A549 (cell line): ENCODE measurements around the gene ORM2. TPM values are rescaled to one million over a fixed set of nuclear protein-coding genes. Genes with fewer than 3 reads are reported as not detected.

Source experiments
- CBX2 ChIP-seq: fragments of 200-600 bp; sonication (generic); IDR thresholded peaks from 2 replicates; pipeline ENCODE4 v1.6.1; 2016; ENCODE audit warnings: low read depth, mild to moderate bottlenecking, borderline replicate concordance
- CBX8 ChIP-seq: fragments of 200-600 bp; sonication (generic); IDR thresholded peaks from 2 replicates; pipeline ENCODE4 v1.6.1; 2016
- CHD4 ChIP-seq: fragments of 200-600 bp; sonication (generic); IDR thresholded peaks from 2 replicates; pipeline ENCODE4 v1.6.1; 2016; ENCODE audit warnings: antibody characterized with exemption, mild to moderate bottlenecking, borderline replicate concordance
- CTCF ChIP-seq: fragments of >200 bp; sonication (Bioruptor Twin); formaldehyde crosslinking; IDR thresholded peaks from 3 replicates; pipeline ENCODE4 v1.5.1; 2016
- EHF ChIP-seq: fragments of 250-450 bp; sonication (Bioruptor Pico); IDR thresholded peaks from 2 replicates; pipeline ENCODE4 v1.5.0; 2020; ENCODE audit warnings: mild to moderate bottlenecking
- ELK1 ChIP-seq: fragments of 150-350 bp; IDR thresholded peaks from 2 replicates; pipeline ENCODE4 v1.6.1; 2014; ENCODE audit warnings: low read depth, mild to moderate bottlenecking, low read length
- EP300 ChIP-seq, 2 experiments: fragments of >200 bp; sonication (Bioruptor Twin); formaldehyde crosslinking; IDR thresholded peaks; 2 replicates in 1 of 2; 3 replicates in 1 of 2; pipeline ENCODE4 v1.6.1; 2016 to 2017
- ESRRA ChIP-seq: fragments of 150-350 bp; IDR thresholded peaks from 2 replicates; pipeline ENCODE4 v1.6.1; 2014; ENCODE audit warnings: mild to moderate bottlenecking, low read length, borderline replicate concordance
- FOSB ChIP-seq: fragments of 250-450 bp; sonication (Bioruptor Pico); IDR thresholded peaks from 2 replicates; pipeline ENCODE4 v1.5.0; 2020; ENCODE audit warnings: mild to moderate bottlenecking, moderate library complexity
- FOXS1 ChIP-seq: fragments of 250-450 bp; sonication (Bioruptor Pico); IDR thresholded peaks from 2 replicates; pipeline ENCODE4 v1.5.0; 2020; ENCODE audit warnings: mild to moderate bottlenecking, moderate library complexity
- HDAC2 ChIP-seq: fragments of 200-600 bp; sonication (generic); IDR thresholded peaks from 2 replicates; pipeline ENCODE4 v1.6.1; 2016
- HES2 ChIP-seq: fragments of >200 bp; sonication (Bioruptor Twin); formaldehyde crosslinking; IDR thresholded peaks from 2 replicates; pipeline ENCODE4 v1.6.1; 2016
- HEYL ChIP-seq: fragments of 250-450 bp; sonication (Bioruptor Pico); IDR thresholded peaks from 2 replicates; pipeline ENCODE4 v1.8.0; 2021; ENCODE audit warnings: mild to moderate bottlenecking, moderate library complexity
- HOXA7 ChIP-seq: fragments of 250-450 bp; sonication (Bioruptor Pico); IDR thresholded peaks from 2 replicates; pipeline ENCODE4 v1.5.0; 2020; ENCODE audit warnings: mild to moderate bottlenecking, moderate library complexity
- HOXB13 ChIP-seq: fragments of 250-450 bp; sonication (Bioruptor Pico); IDR thresholded peaks from 2 replicates; pipeline ENCODE4 v1.5.0; 2020; ENCODE audit warnings: low read depth, mild to moderate bottlenecking, moderate library complexity
- HOXB5 ChIP-seq: fragments of 250-450 bp; sonication (Bioruptor Pico); IDR thresholded peaks from 2 replicates; pipeline ENCODE4 v1.5.0; 2020; ENCODE audit warnings: mild to moderate bottlenecking, moderate library complexity
- JUN ChIP-seq, 2 experiments: fragments of >200 bp; sonication (Bioruptor Twin); formaldehyde crosslinking; IDR thresholded peaks; 2 replicates in 1 of 2; 3 replicates in 1 of 2; pipeline ENCODE4 v1.6.1; 2016 to 2017
- JUNB ChIP-seq: fragments of >200 bp; sonication (Bioruptor Twin); formaldehyde crosslinking; IDR thresholded peaks from 2 replicates; pipeline ENCODE4 v1.6.1; 2016
- KDM1A ChIP-seq: fragments of 200-600 bp; sonication (generic); IDR thresholded peaks from 2 replicates; pipeline ENCODE4 v1.6.1; 2016; ENCODE audit warnings: low read depth, mild to moderate bottlenecking
- KDM5A ChIP-seq: fragments of 200-600 bp; sonication (generic); IDR thresholded peaks from 2 replicates; pipeline ENCODE4 v1.6.1; 2016; ENCODE audit warnings: antibody characterized with exemption, mild to moderate bottlenecking
- MAX ChIP-seq: IDR thresholded peaks from 2 replicates; pipeline ENCODE4 v1.6.1; 2012
- MAZ ChIP-seq: fragments of 150-350 bp; IDR thresholded peaks from 2 replicates; pipeline ENCODE4 v1.6.1; 2014; ENCODE audit warnings: antibody characterized with exemption, low read depth, low read length, borderline replicate concordance
- MYC ChIP-seq: IDR thresholded peaks from 2 replicates; pipeline ENCODE4 v1.6.1; 2012; ENCODE audit warnings: mild to moderate bottlenecking, inconsistent platforms, low read length, improper control_type of control experiment, borderline replicate concordance
- NFE2L2 ChIP-seq: fragments of 150-350 bp; conservative IDR thresholded peaks from 2 replicates; pipeline ENCODE4 v1.6.1; 2014; ENCODE audit warnings: low read length
- PBX3 ChIP-seq: IDR thresholded peaks from 2 replicates; pipeline ENCODE4 v1.6.1; 2012
- POLR2AphosphoS2 ChIP-seq: conservative IDR thresholded peaks from 2 replicates; pipeline ENCODE4 v1.6.1; 2012; ENCODE audit warnings: low read length, improper control_type of control experiment, inconsistent platforms
- RAD21 ChIP-seq, 2 experiments: fragments of >200 bp in 1 of 2; sonication (Bioruptor Twin) in 1 of 2; formaldehyde crosslinking in 1 of 2; IDR thresholded peaks in 1 of 2; conservative IDR thresholded peaks in 1 of 2; 2 replicates in 1 of 2; 3 replicates in 1 of 2; pipeline ENCODE4 v1.6.1; 2012 to 2018; ENCODE audit warnings: inconsistent platforms in 1 of 2
- RARB ChIP-seq: fragments of 250-450 bp; sonication (Bioruptor Pico); IDR thresholded peaks from 2 replicates; pipeline ENCODE4 v1.8.0; 2021; ENCODE audit warnings: mild to moderate bottlenecking, moderate library complexity
- RCOR1 ChIP-seq: fragments of 150-350 bp; IDR thresholded peaks from 2 replicates; pipeline ENCODE4 v1.6.1; 2014; ENCODE audit warnings: antibody characterized with exemption, low read length, low read depth
- REST ChIP-seq: fragments of 200-600 bp; sonication (generic); IDR thresholded peaks from 2 replicates; pipeline ENCODE4 v1.6.1; 2016; ENCODE audit warnings: antibody characterized with exemption, mild to moderate bottlenecking, moderate library complexity
- RFX5 ChIP-seq: fragments of 450-650 bp; IDR thresholded peaks from 2 replicates; pipeline ENCODE4 v1.7.1; 2014; ENCODE audit warnings: antibody characterized with exemption, mild to moderate bottlenecking, moderate library complexity
- SMC3 ChIP-seq: fragments of >200 bp; sonication (Bioruptor Twin); formaldehyde crosslinking; IDR thresholded peaks from 3 replicates; pipeline ENCODE4 v1.6.1; 2018; ENCODE audit warnings: inconsistent platforms
- TFCP2L1 ChIP-seq: fragments of 250-450 bp; sonication (Bioruptor Pico); IDR thresholded peaks from 2 replicates; pipeline ENCODE4 v1.5.0; 2021; ENCODE audit warnings: mild to moderate bottlenecking
- USF2 ChIP-seq: fragments of 450-650 bp; IDR thresholded peaks from 2 replicates; pipeline ENCODE4 v1.6.1; 2014; ENCODE audit warnings: antibody characterized with exemption
- ZFP36 ChIP-seq: fragments of 450-650 bp; IDR thresholded peaks from 2 replicates; pipeline ENCODE4 v1.6.1; 2014; ENCODE audit warnings: borderline replicate concordance; ENCODE audit not compliant: partially characterized antibody
- ZSCAN20 ChIP-seq: fragments of 250-450 bp; sonication (Bioruptor Pico); IDR thresholded peaks from 2 replicates; pipeline ENCODE4 v1.8.0; 2022; ENCODE audit warnings: mild to moderate bottlenecking, moderate library complexity
- polyA plus RNA-seq, 4 experiments: library from polyadenylated mRNA; depleted of rRNA in 3 of 4; stranded (reverse); fragments of >200 nt; fragmentation: RNase III in 1 of 4; extraction: RNeasy Plus Mini Kit Qiagen cat#74134 plus additional on column Dnase treatment in 1 of 4; gene quantifications; 2 replicates in 3 of 4; 3 replicates in 1 of 4; pipeline ENCODE4 v1.2.3, GENCODE V29; 2011 to 2017

ORM2 gene
- polyA plus RNA-seq, 2 of the 4 experiments (the other 2 are of a cell fraction): 0.10 TPM; not detected in 1

GRCh38 chr9:114348906-114349482, 19.3 kb downstream of the ORM2 start (continued):
- TF ChIP-seq HOXB13 (CRISPR knock-in tag): no peak
- no peak for TF ChIP-seq RFX5
- peak; percentile 45 for TF ChIP-seq MYC
- TF ChIP-seq HEYL: no peak
- no peak for TF ChIP-seq EHF (CRISPR knock-in tag)
- TF ChIP-seq NFE2L2: no peak
- no peak for TF ChIP-seq HOXA7 (CRISPR knock-in tag)
- no peak for TF ChIP-seq MAZ
- no peak for TF ChIP-seq ZFP36
- TF ChIP-seq JUN (IDR thresholded peaks at IDR 0.05): peak in 1 of 2 experiments; percentile 37; a peak in 3 of 5 replicates
- no peak for TF ChIP-seq ZSCAN20 (CRISPR knock-in tag)
- TF ChIP-seq RARB (CRISPR knock-in tag): no peak
- no peak for TF ChIP-seq CTCF
- TF ChIP-seq USF2: no peak
- TF ChIP-seq CBX8: no peak
- no peak for TF ChIP-seq ESRRA
- TF ChIP-seq REST: no peak
- no peak for TF ChIP-seq EP300 (IDR thresholded peaks at IDR 0.05)
- no peak for TF ChIP-seq POLR2AphosphoS2
- no peak for TF ChIP-seq ELK1
- TF ChIP-seq KDM1A: no peak
- no peak; a peak in 1 of 5 replicates for TF ChIP-seq RAD21 (conservative IDR thresholded peaks at IDR 0.05 in 1 of 2, IDR thresholded peaks at IDR 0.05 in 1 of 2)
- TF ChIP-seq MAX: no peak; the same call in 1 of the 2 replicates
- no peak for TF ChIP-seq HDAC2
- TF ChIP-seq TFCP2L1: no peak
- no peak for TF ChIP-seq FOXS1 (CRISPR knock-in tag)
- TF ChIP-seq CHD4: no peak
- TF ChIP-seq PBX3: peak; percentile 66
- TF ChIP-seq HES2: no peak
- peak; percentile 64; the same call in 1 of the 2 replicates for TF ChIP-seq JUNB
- no peak for TF ChIP-seq HOXB5 (CRISPR knock-in tag)
- TF ChIP-seq FOSB (CRISPR knock-in tag): no peak
- no peak for TF ChIP-seq RCOR1
- no peak for TF ChIP-seq CBX2
- no peak for TF ChIP-seq KDM5A
- TF ChIP-seq SMC3: no peak
